ENCODE measurements around the gene EIF4EBP3. TPM values are rescaled to one million over a fixed set of nuclear protein-coding genes. Genes with fewer than 3 reads are reported as not detected.
A peak's percentile ranks its signal among the peaks of the same experiment; 100 is the strongest.

EIF4EBP3 gene
- total RNA-seq, 4 donors from 2014 or later, result 7.8 to 25.3 (median 9.2) TPM

DNA sequence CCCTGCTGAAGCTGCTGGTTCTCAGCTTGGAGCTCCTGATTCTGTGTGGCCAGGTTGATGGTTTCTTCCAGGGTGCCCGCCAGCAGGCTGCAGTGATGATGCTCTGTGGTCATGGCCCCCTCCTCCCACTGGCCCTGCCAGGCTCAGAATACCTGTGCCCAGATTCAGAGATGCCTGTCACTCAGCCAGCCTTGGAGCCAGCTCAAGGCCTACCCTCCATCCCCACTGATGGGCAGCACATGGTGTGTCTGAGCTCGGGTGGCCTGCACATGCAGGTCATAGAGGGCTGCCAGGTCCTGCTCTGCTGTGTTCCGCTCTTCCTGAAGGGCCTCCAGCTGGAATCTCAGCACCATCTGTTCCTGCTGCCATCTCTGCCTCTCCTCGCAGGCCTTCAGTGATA lies 22.6 kb downstream of the EIF4EBP3 start:
- Histone ChIP-seq H3K36me3 (peaks cover 0 to 44% (median 38%) of the 10 kb centered on the region in 4 donors), H3K4me3 (no peak overlapping the region), H3K9me3 (no peaks in the 10 kb centered on the region), H3K27ac (replicated peaks in 1 of 4) (peak overlapping the region; percentile 54 to 70 (median 68)), H3K27me3 (no peaks in the 10 kb centered on the region), H3K4me1 (peaks cover 56 to 68% (median 61%) of the 10 kb centered on the region in 4 donors)
- 93% methylated on average over 4 of the region's 4 CpGs for WGBS
- DNase-seq (ENCODE audit: extremely low spot score), result no peak
- TF ChIP-seq POLR2AphosphoS5 (IDR thresholded peaks at IDR 0.05) (no peak), EP300 (IDR thresholded peaks at IDR 0.05) (no peak), POLR2A (IDR thresholded peaks at IDR 0.05; ENCODE audit: low read depth) (no peak)
- TF ChIP-seq, protein P1, sequence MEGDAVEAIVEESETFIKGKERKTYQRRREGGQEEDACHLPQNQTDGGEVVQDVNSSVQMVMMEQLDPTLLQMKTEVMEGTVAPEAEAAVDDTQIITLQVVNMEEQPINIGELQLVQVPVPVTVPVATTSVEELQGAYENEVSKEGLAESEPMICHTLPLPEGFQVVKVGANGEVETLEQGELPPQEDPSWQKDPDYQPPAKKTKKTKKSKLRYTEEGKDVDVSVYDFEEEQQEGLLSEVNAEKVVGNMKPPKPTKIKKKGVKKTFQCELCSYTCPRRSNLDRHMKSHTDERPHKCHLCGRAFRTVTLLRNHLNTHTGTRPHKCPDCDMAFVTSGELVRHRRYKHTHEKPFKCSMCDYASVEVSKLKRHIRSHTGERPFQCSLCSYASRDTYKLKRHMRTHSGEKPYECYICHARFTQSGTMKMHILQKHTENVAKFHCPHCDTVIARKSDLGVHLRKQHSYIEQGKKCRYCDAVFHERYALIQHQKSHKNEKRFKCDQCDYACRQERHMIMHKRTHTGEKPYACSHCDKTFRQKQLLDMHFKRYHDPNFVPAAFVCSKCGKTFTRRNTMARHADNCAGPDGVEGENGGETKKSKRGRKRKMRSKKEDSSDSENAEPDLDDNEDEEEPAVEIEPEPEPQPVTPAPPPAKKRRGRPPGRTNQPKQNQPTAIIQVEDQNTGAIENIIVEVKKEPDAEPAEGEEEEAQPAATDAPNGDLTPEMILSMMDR (IDR thresholded peaks at IDR 0.05), result no peak
- intact Hi-C loops (cut with DNase I), result no loop called here

DNA sequence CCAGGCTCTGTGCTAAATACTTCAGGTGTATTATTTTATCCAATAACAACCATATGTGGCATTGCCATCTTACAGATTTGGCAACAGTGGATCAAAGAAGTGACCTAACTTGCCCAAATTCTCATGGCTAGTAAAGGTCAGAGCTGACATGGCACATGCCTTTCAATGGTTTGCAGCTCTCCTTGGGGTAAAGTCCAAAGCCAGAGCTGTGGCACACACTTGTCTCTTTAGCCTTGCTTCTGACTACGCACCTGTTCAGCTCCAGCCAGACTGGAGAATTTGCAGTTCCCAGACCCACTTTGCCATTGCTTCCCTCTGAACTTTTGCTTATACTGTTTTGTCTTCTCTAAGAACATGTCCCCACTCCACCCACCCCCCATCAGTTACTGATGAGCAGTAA lies 23.0 kb downstream of the EIF4EBP3 start:
- no peak for DNase-seq (ENCODE audit: extremely low spot score)

GRCh38 chr5:140571105-140571504 lies 23.6 kb downstream of the EIF4EBP3 start:
- peak overlapping the region; percentile 30 to 71 (median 62) for H3K27ac ChIP-seq (replicated peaks in 1 of 4)
- TF ChIP-seq POLR2A (IDR thresholded peaks at IDR 0.05; ENCODE audit: low read depth), result no peak
- TF ChIP-seq POLR2AphosphoS5 (IDR thresholded peaks at IDR 0.05), result peak in 1 of 2 donors; percentile 31
- intact Hi-C loops (cut with DNase I), result no loop called here
- peaks cover 46 to 57% (median 50%) of the 10 kb centered on the region in 4 donors for H3K4me1 ChIP-seq
- peaks cover 0 to 44% (median 35%) of the 10 kb centered on the region in 4 donors for H3K36me3 ChIP-seq
- H3K9me3 ChIP-seq, result no peaks in the 10 kb centered on the region
- DNase-seq (ENCODE audit: extremely low spot score), result no peak
- WGBS, result 68% methylated on average over 5 of the region's 5 CpGs
- H3K27me3 ChIP-seq, result no peaks in the 10 kb centered on the region
- no peak overlapping the region for H3K4me3 ChIP-seq

More for the DNA sequence above, 23.0 kb downstream of the EIF4EBP3 start:
- H3K27me3 ChIP-seq, result no peaks in the 10 kb centered on the region
- TF ChIP-seq, protein P1 (IDR thresholded peaks at IDR 0.05), result no peak
- TF ChIP-seq POLR2A (IDR thresholded peaks at IDR 0.05; ENCODE audit: low read depth) (no peak), EP300 (IDR thresholded peaks at IDR 0.05) (no peak), POLR2AphosphoS5 (IDR thresholded peaks at IDR 0.05) (no peak)
- H3K9me3 ChIP-seq, result no peaks in the 10 kb centered on the region
- H3K36me3 ChIP-seq, result peaks cover 0 to 44% (median 38%) of the 10 kb centered on the region in 4 donors
- WGBS, result 100% methylated on average over 1 of the region's 1 CpG
- H3K4me3 ChIP-seq, result no peak overlapping the region
- intact Hi-C loops (cut with DNase I), result no loop called here
- H3K27ac ChIP-seq (replicated peaks in 1 of 4), result peak overlapping the region; percentile 54 to 71 (median 68)
- peaks cover 52 to 63% (median 56%) of the 10 kb centered on the region in 4 donors for H3K4me1 ChIP-seq

- no peak overlapping the region for H3K27ac ChIP-seq (replicated peaks in 1 of 4)
- no peak for DNase-seq (ENCODE audit: extremely low spot score)
- H3K4me1 ChIP-seq, result peaks cover 27 to 34% (median 28%) of the 10 kb centered on the region in 4 donors
- H3K4me3 ChIP-seq, result no peak overlapping the region
- H3K36me3 ChIP-seq, result peaks cover 0 to 18% (median 9%) of the 10 kb centered on the region in 4 donors
- 95% methylated on average over 7 of the region's 7 CpGs for WGBS
- TF ChIP-seq, protein P1 (IDR thresholded peaks at IDR 0.05), result no peak
- no peak for TF ChIP-seq POLR2AphosphoS5 (IDR thresholded peaks at IDR 0.05)
- no peak for TF ChIP-seq POLR2A (IDR thresholded peaks at IDR 0.05; ENCODE audit: low read depth)
- no peak for TF ChIP-seq EP300 (IDR thresholded peaks at IDR 0.05)
- H3K27me3 ChIP-seq, result no peaks in the 10 kb centered on the region
- no peaks in the 10 kb centered on the region for H3K9me3 ChIP-seq
- intact Hi-C loops (cut with DNase I), result no loop called here
These were observed 26.2 kb downstream of the EIF4EBP3 start for GRCh38 chr5:140573683-140574082.

- peaks cover 0 to 13% (median 8%) of the 10 kb centered on the region in 4 donors for H3K36me3 ChIP-seq
- TF ChIP-seq EP300 (IDR thresholded peaks at IDR 0.05) (no peak), POLR2AphosphoS5 (IDR thresholded peaks at IDR 0.05) (no peak), POLR2A (IDR thresholded peaks at IDR 0.05; ENCODE audit: low read depth) (no peak)
- TF ChIP-seq, protein P1 (IDR thresholded peaks at IDR 0.05), result no peak
- no peak overlapping the region for H3K27ac ChIP-seq (replicated peaks in 1 of 4)
- H3K4me1 ChIP-seq, result peaks cover 23 to 30% (median 23%) of the 10 kb centered on the region in 4 donors
- 46% methylated on average over 3 of the region's 3 CpGs for WGBS
- H3K27me3 ChIP-seq, result no peaks in the 10 kb centered on the region
- no peaks in the 10 kb centered on the region for H3K9me3 ChIP-seq
- DNase-seq (ENCODE audit: extremely low spot score), result no peak
- intact Hi-C loops (cut with DNase I), result no loop called here
- H3K4me3 ChIP-seq, result no peak overlapping the region
These were observed 26.7 kb downstream of the EIF4EBP3 start for GRCh38 chr5:140574165-140574564.
